ENCODE data around the gene KLHL36.
A peak's percentile ranks its signal among the peaks of the same experiment; 100 is the strongest.

Gene KLHL36

GRCh38 chr16:84643674-84644073 is 4.6 kb upstream of the KLHL36 start:
- DNase-seq (ENCODE audit: low read depth in 2 of 2): no peak

GRCh38 chr16:84648595-84649510 is 542 bp downstream of the KLHL36 start:
- peak in 1 of 2 donors; percentile 45 for DNase-seq (ENCODE audit: low read depth in 2 of 2)

- DNase-seq (ENCODE audit: low read depth in 2 of 2): no peak
Measured at GRCh38 chr16:84649511-84649861, 1.2 kb downstream of the KLHL36 start.

GRCh38 chr16:84650062-84650991 is 2.0 kb downstream of the KLHL36 start:
- DNase-seq (ENCODE audit: low read depth in 2 of 2): no peak

- DNase-seq (ENCODE audit: low read depth in 2 of 2): no peak
Measured at GRCh38 chr16:84652566-84652965, 4.3 kb downstream of the KLHL36 start.

- no peak for DNase-seq (ENCODE audit: low read depth in 2 of 2)
Measured at GRCh38 chr16:84654238-84654637, 5.9 kb downstream of the KLHL36 start.

- DNase-seq (ENCODE audit: low read depth in 2 of 2): no peak
Measured at GRCh38 chr16:84654998-84655397, 6.7 kb downstream of the KLHL36 start.

- no peak for DNase-seq (ENCODE audit: low read depth in 2 of 2)
Measured at GRCh38 chr16:84656649-84657048, 8.3 kb downstream of the KLHL36 start.

- DNase-seq (ENCODE audit: low read depth in 2 of 2): no peak
Measured at GRCh38 chr16:84657229-84657837, 9.0 kb downstream of the KLHL36 start.

GRCh38 chr16:84658690-84659089 is 10.4 kb downstream of the KLHL36 start:
- DNase-seq (ENCODE audit: low read depth in 2 of 2): no peak

- DNase-seq (ENCODE audit: low read depth in 2 of 2): no peak
Measured at GRCh38 chr16:84659656-84660300, 11.5 kb downstream of the KLHL36 start.

- no peak for DNase-seq (ENCODE audit: low read depth in 2 of 2)
Measured at GRCh38 chr16:84660973-84661372, 12.7 kb downstream of the KLHL36 start.

- DNase-seq (ENCODE audit: low read depth in 2 of 2): no peak
Measured at GRCh38 chr16:84661418-84662060, 13.2 kb downstream of the KLHL36 start.

- no peak for DNase-seq (ENCODE audit: low read depth in 2 of 2)
Measured at GRCh38 chr16:84662471-84662870, 14.2 kb downstream of the KLHL36 start.

- DNase-seq (ENCODE audit: low read depth in 2 of 2): no peak
Measured at GRCh38 chr16:84663433-84664101, 15.3 kb downstream of the KLHL36 start.

GRCh38 chr16:84665359-84665758 is 17.0 kb downstream of the KLHL36 start:
- DNase-seq (ENCODE audit: low read depth in 2 of 2): no peak

GRCh38 chr16:84665843-84666242 is 17.5 kb downstream of the KLHL36 start:
- no peak for DNase-seq (ENCODE audit: low read depth in 2 of 2)

GRCh38 chr16:84667600-84668309 is 19.4 kb downstream of the KLHL36 start:
- DNase-seq (ENCODE audit: low read depth in 2 of 2): no peak

- no peak for DNase-seq (ENCODE audit: low read depth in 2 of 2)
Measured at GRCh38 chr16:84670063-84670462, 21.8 kb downstream of the KLHL36 start.
